ENCODE data around the gene HERPUD1.
A peak's percentile ranks its signal among the peaks of the same experiment; 100 is the strongest.

Gene HERPUD1

DNA sequence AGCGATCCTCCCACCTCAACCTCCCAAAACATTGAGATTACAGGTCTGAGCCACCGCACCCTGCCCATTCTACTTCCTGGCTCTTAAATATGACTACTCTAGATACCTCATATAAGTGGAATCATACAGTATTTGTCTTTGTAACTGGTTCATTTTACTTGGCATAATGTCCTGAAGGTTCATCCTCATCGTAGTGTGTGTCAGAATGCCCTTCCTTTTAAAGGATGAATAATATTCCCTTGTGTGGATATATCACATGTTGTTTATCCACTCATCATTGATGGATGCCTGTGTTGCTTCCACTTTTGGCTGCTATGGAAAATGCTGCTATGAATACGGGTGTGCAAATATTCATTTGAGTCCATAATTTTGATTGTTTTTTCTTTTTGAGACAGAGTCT lies 24.1 kb downstream of the HERPUD1 start:
- Histone ChIP-seq H3K4me3 (ENCODE audit: low read depth in 1 of 2, low read length in 2 of 2) (no peak overlapping the region), H3K4me1 (ENCODE audit: insufficient read depth, low read length) (no peaks in the 10 kb centered on the region), H3K79me2 (ENCODE audit: insufficient read depth, low read length) (no peaks in the 10 kb centered on the region), H2AFZ (ENCODE audit: low read depth, low read length) (no peak overlapping the region), H3K27ac (ENCODE audit: low read length) (no peak overlapping the region), H3K27me3 (ENCODE audit: insufficient read depth, low read length, poor library complexity) (no peaks in the 10 kb centered on the region), H3K36me3 (ENCODE audit: insufficient read depth, low read length) (no peaks in the 10 kb centered on the region), H3K9me3 (ENCODE audit: insufficient read depth, low read length, severe bottlenecking) (no peaks in the 10 kb centered on the region), H4K20me1 (ENCODE audit: insufficient read depth, low read length) (no peaks in the 10 kb centered on the region), H3K9ac (ENCODE audit: low read depth, low read length) (no peak overlapping the region), H3K4me2 (ENCODE audit: insufficient read depth, low read length) (no peak overlapping the region)
- DNase-seq (no peak), ATAC-seq (ENCODE audit: insufficient read depth, low read depth) (no peak)
- no peak for TF ChIP-seq EZH2 (IDR thresholded peaks at IDR 0.05; ENCODE audit: borderline replicate concordance, low read depth, low read length, severe bottlenecking)
- TF ChIP-seq, protein P1, sequence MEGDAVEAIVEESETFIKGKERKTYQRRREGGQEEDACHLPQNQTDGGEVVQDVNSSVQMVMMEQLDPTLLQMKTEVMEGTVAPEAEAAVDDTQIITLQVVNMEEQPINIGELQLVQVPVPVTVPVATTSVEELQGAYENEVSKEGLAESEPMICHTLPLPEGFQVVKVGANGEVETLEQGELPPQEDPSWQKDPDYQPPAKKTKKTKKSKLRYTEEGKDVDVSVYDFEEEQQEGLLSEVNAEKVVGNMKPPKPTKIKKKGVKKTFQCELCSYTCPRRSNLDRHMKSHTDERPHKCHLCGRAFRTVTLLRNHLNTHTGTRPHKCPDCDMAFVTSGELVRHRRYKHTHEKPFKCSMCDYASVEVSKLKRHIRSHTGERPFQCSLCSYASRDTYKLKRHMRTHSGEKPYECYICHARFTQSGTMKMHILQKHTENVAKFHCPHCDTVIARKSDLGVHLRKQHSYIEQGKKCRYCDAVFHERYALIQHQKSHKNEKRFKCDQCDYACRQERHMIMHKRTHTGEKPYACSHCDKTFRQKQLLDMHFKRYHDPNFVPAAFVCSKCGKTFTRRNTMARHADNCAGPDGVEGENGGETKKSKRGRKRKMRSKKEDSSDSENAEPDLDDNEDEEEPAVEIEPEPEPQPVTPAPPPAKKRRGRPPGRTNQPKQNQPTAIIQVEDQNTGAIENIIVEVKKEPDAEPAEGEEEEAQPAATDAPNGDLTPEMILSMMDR (IDR thresholded peaks at IDR 0.05; ENCODE audit: borderline replicate concordance, extremely low read depth, low read length, poor library complexity, severe bottlenecking), result no peak

DNA sequence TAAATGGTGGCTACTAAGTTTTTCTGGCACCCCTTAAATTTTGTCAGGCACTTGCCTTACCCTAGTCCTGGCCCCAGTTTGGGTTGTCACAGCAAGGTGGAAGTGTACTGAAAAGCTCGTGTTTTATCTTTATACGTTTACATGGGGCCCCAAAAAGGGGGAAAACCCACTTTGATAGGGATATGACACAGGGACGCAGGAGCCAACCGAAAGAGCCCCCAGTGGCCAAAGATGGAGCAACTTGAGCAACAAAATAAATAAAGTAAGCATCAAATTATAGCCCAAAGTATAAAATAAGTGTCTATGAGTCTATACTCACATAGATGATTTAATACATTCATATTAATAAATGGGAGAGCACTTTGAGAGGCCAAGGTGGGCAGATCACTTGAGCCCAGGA lies 24.8 kb downstream of the HERPUD1 start:
- H3K27ac ChIP-seq (ENCODE audit: low read length), result no peak overlapping the region
- H3K79me2 ChIP-seq (ENCODE audit: insufficient read depth, low read length), result no peaks in the 10 kb centered on the region
- H3K27me3 ChIP-seq (ENCODE audit: insufficient read depth, low read length, poor library complexity), result no peaks in the 10 kb centered on the region
- TF ChIP-seq, protein P1 (IDR thresholded peaks at IDR 0.05; ENCODE audit: borderline replicate concordance, extremely low read depth, low read length, poor library complexity, severe bottlenecking), result peak; percentile 5
- no peak for TF ChIP-seq EZH2 (IDR thresholded peaks at IDR 0.05; ENCODE audit: borderline replicate concordance, low read depth, low read length, severe bottlenecking)
- no peak overlapping the region for H3K4me2 ChIP-seq (ENCODE audit: insufficient read depth, low read length)
- H3K36me3 ChIP-seq (ENCODE audit: insufficient read depth, low read length), result no peaks in the 10 kb centered on the region
- H4K20me1 ChIP-seq (ENCODE audit: insufficient read depth, low read length), result no peaks in the 10 kb centered on the region
- no peak overlapping the region for H3K9ac ChIP-seq (ENCODE audit: low read depth, low read length)
- DNase-seq (no peak), ATAC-seq (ENCODE audit: insufficient read depth, low read depth) (no peak)
- H3K4me3 ChIP-seq (ENCODE audit: low read depth in 1 of 2, low read length in 2 of 2), result no peak overlapping the region
- no peak overlapping the region for H2AFZ ChIP-seq (ENCODE audit: low read depth, low read length)
- no peaks in the 10 kb centered on the region for H3K4me1 ChIP-seq (ENCODE audit: insufficient read depth, low read length)
- no peaks in the 10 kb centered on the region for H3K9me3 ChIP-seq (ENCODE audit: insufficient read depth, low read length, severe bottlenecking)

DNA sequence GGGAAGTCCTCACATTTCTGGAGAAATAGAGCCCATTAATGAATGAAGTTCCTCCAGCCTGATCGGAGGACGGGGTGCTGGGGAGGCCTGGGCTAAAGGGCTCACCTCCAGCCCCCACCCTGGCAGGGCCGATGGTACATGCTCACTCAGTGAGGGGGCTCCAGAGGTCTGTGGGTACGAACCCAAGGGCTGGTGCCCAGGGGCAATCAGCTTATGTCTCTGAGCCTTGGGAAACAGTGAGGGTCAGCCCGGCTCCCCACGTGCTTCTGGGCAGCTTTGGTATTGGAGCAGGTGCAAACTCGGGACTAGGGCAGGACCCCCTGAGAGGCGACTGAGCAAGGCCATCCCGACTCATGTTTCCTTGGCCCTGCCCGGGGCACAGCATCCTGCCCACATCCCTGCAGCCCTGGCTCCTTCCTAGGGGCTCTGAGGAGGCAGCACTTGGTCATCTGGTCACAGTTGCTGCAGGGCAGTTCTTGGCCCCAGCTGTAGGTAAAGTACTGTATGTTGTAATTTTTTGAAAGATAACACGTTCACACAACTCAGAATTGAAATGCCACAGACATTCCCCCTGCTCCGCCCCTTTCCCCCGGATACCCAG lies 28.8 kb downstream of the HERPUD1 start:
- H3K36me3 ChIP-seq (ENCODE audit: insufficient read depth, low read length), result no peaks in the 10 kb centered on the region
- no peak overlapping the region for H3K4me3 ChIP-seq (ENCODE audit: low read depth in 1 of 2, low read length in 2 of 2)
- TF ChIP-seq, protein P1 (IDR thresholded peaks at IDR 0.05; ENCODE audit: borderline replicate concordance, extremely low read depth, low read length, poor library complexity, severe bottlenecking), result no peak
- TF ChIP-seq EZH2 (IDR thresholded peaks at IDR 0.05; ENCODE audit: borderline replicate concordance, low read depth, low read length, severe bottlenecking), result no peak
- no peaks in the 10 kb centered on the region for H3K27me3 ChIP-seq (ENCODE audit: insufficient read depth, low read length, poor library complexity)
- H3K27ac ChIP-seq (ENCODE audit: low read length), result no peak overlapping the region
- no peak for ATAC-seq (ENCODE audit: insufficient read depth, low read depth)
- no peaks in the 10 kb centered on the region for H3K9me3 ChIP-seq (ENCODE audit: insufficient read depth, low read length, severe bottlenecking)
- no peak overlapping the region for H2AFZ ChIP-seq (ENCODE audit: low read depth, low read length)
- no peaks in the 10 kb centered on the region for H4K20me1 ChIP-seq (ENCODE audit: insufficient read depth, low read length)
- no peak overlapping the region for H3K9ac ChIP-seq (ENCODE audit: low read depth, low read length)
- H3K79me2 ChIP-seq (ENCODE audit: insufficient read depth, low read length), result no peaks in the 10 kb centered on the region
- no peak for DNase-seq
- H3K4me2 ChIP-seq (ENCODE audit: insufficient read depth, low read length), result no peak overlapping the region
- H3K4me1 ChIP-seq (ENCODE audit: insufficient read depth, low read length), result no peaks in the 10 kb centered on the region
